Panc1 (cell line): ENCODE data around the gene MAST4. TPM values are rescaled to one million over a fixed set of nuclear protein-coding genes. Genes with fewer than 3 reads are reported as not detected.

ENCODE experiments used
- ATAC-seq: fragments of 200-7000 bp; cut with Tn5 transposase; 2 replicates; pipeline ENCODE4 v1.9.1; 2020; ENCODE audit warnings: mild to moderate bottlenecking, moderate library complexity
- BruUV-seq: library from RNA; stranded (reverse); fragments of 400-500 nt; replicated peaks from 2 replicates; lab custom pipeline; 2021; lab: Mats Ljungman, UMichigan
- CTCF ChIA-PET: fragments of 300-600 bp; sonication (Branson Sonifier 250); formaldehyde crosslinking; loops from one replicate; lab custom pipeline; 2022; ENCODE audit warnings: antibody characterized with exemption; lab: Charles Lee
- POLR2A ChIA-PET: fragments of 300-600 bp; sonication (Branson Sonifier 250); formaldehyde crosslinking; loops from one replicate; lab custom pipeline; 2022; ENCODE audit warnings: antibody characterized with exemption; lab: Charles Lee
- DNase-seq: peaks from one replicate; pipeline ENCODE4 v3.0.0-alpha.2; 2010; ENCODE audit warnings: low read depth, low spot score
- H3K27ac ChIP-seq: 2 replicates; pipeline ENCODE4 v1.5.1; 2011; ENCODE audit warnings: mild to moderate bottlenecking, low read length, inconsistent platforms
- H3K27me3 ChIP-seq: fragments of 200-500 bp; sonication (Bioruptor generic); 2 replicates; pipeline ENCODE4 v1.6.0; 2014; ENCODE audit warnings: low read length, inconsistent platforms; ENCODE audit not compliant: control insufficient read depth, insufficient read depth
- H3K36me3 ChIP-seq: fragments of 200-500 bp; sonication (Bioruptor generic); 2 replicates; pipeline ENCODE4 v1.5.1; 2014; ENCODE audit warnings: inconsistent platforms, mild to moderate bottlenecking, low read length, moderate library complexity; ENCODE audit not compliant: control insufficient read depth, insufficient read depth
- H3K4me1 ChIP-seq: 2 replicates; pipeline ENCODE4 v1.5.1; 2011; ENCODE audit warnings: inconsistent platforms, mild to moderate bottlenecking, low read length, moderate library complexity; ENCODE audit not compliant: control insufficient read depth, insufficient read depth
- H3K4me3 ChIP-seq, 2 experiments: 2 replicates each; pipeline ENCODE4 v1.5.1; 2011 to 2012; ENCODE audit warnings: low read depth in 2 of 2, low read length in 2 of 2, mild to moderate bottlenecking in 2 of 2, inconsistent platforms in 1 of 2, moderate library complexity in 1 of 2
- H3K9me3 ChIP-seq: fragments of 200-500 bp; sonication (Bioruptor generic); 2 replicates; pipeline ENCODE4 v1.5.1; 2014; ENCODE audit warnings: low read depth, mild to moderate bottlenecking, inconsistent platforms, low read length, moderate library complexity; ENCODE audit not compliant: control insufficient read depth, insufficient read depth
- POLR2AphosphoS5 ChIP-seq: IDR thresholded peaks from 2 replicates; pipeline ENCODE4 v1.6.1; 2012; ENCODE audit warnings: mild to moderate bottlenecking, low read depth, low read length, moderate library complexity
- SIN3A ChIP-seq: IDR thresholded peaks from 2 replicates; pipeline ENCODE4 v1.6.1; 2012; ENCODE audit warnings: low read depth, mild to moderate bottlenecking, low read length, moderate library complexity, borderline replicate concordance; ENCODE audit not compliant: insufficient read depth
- TCF7L2 ChIP-seq: IDR thresholded peaks from 2 replicates; pipeline ENCODE4 v1.6.1; 2011; ENCODE audit warnings: mild to moderate bottlenecking, low read depth, low read length, inconsistent platforms
- in situ Hi-C: cut with HindIII; loops from 2 replicates; pipeline ENCODE4 v1.10.0; 2016; ENCODE audit warnings: low sequenced_read_pairs, low pct_unique_long_range_greater_than_20kb
- intact Hi-C: fragments of 100-400 bp; cut with micrococcal nuclease; formaldehyde crosslinking; loops from one replicate; pipeline ENCODE4 v1.10.0; 2022; ENCODE audit not compliant: unreplicated experiment
- total RNA-seq: library from RNA; stranded (reverse); gene quantifications from one replicate; pipeline ENCODE4 v1.2.1, GENCODE V29; 2021; ENCODE audit not compliant: unreplicated experiment
- TF ChIP-seq, protein P1 (sequence below): fragments of 450-650 bp; IDR thresholded peaks from 2 replicates; pipeline ENCODE4 v1.5.1; 2017; ENCODE audit warnings: mild to moderate bottlenecking
- TF ChIP-seq, protein P2 (sequence below), 2 experiments: IDR thresholded peaks; 2 replicates each; pipeline ENCODE4 v1.6.1; 2011 to 2012; ENCODE audit warnings: low read depth in 2 of 2, control low read depth in 1 of 2, low read length in 1 of 2, mild to moderate bottlenecking in 1 of 2, moderate library complexity in 1 of 2; ENCODE audit not compliant: insufficient read depth in 1 of 2

MAST4 gene
- total RNA-seq, 1 experiment from 2014 or later: 1.8 TPM

DNA sequence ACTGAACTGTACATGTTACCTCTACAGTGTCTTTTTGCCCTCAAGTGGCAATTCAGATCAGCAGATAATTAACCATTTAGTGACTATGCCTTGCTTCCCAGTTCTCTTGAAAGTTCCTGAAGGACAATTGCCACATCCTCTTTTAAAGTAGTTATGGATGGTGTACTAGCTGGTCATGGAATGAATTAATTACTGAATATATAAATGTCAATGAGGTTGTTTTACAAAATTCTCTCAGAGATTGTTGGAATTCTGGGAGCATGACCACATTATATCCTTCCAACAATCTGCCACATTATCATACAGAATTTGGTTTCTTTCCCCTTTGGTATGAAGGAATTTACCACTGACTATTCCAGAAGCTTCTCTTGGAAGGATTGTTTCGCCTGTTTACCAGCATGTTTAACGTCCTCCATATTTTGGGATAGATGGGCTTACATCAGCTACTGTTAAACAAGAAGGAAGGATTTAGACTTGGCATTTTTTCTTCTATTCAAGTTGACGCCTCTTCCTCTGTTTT lies 424.0 kb downstream of the MAST4 start:
- no peak for DNase-seq
- intact Hi-C loops: no loop called here
- ATAC-seq: no peak
- Histone ChIP-seq H3K27me3 (no peaks in the 10 kb centered on the region), H3K9me3 (no peaks in the 10 kb centered on the region), H3K36me3 (no peaks in the 10 kb centered on the region; the same call in 1 of the 2 replicates), H3K4me1 (no peaks in the 10 kb centered on the region), H3K4me3 (no peak overlapping the region), H3K27ac (no peak overlapping the region)
- ChIA-PET CTCF (no interaction called here), POLR2A (no interaction called here)
- no TSS peak for BruUV-seq
- in situ Hi-C loops: no loop called here
- TF ChIP-seq TCF7L2: no peak

DNA sequence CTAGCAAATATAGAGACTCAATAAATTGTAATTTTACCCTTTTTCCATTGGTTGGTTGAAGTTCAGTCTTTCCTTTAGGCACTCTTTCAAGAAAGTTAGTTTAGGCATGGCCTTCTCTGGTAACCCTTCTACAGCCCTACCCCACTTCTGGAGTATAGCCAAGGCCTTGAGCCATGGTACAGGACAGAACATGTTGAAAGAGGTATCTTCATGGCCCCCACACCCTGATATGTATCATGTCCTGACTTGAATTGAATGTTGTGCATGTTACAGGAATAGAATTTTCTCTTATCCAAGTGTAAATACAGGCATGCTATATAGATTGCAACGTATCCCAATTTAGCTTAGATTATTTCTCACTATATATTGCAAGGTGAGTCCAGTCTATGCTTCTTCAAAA lies 424.8 kb downstream of the MAST4 start:
- Histone ChIP-seq H3K36me3 (no peaks in the 10 kb centered on the region; the same call in 1 of the 2 replicates), H3K27ac (no peak overlapping the region), H3K27me3 (no peaks in the 10 kb centered on the region), H3K4me3 (no peak overlapping the region), H3K4me1 (no peaks in the 10 kb centered on the region), H3K9me3 (no peaks in the 10 kb centered on the region)
- no peak for TF ChIP-seq TCF7L2
- TF ChIP-seq SIN3A: no peak
- TF ChIP-seq, protein P1, sequence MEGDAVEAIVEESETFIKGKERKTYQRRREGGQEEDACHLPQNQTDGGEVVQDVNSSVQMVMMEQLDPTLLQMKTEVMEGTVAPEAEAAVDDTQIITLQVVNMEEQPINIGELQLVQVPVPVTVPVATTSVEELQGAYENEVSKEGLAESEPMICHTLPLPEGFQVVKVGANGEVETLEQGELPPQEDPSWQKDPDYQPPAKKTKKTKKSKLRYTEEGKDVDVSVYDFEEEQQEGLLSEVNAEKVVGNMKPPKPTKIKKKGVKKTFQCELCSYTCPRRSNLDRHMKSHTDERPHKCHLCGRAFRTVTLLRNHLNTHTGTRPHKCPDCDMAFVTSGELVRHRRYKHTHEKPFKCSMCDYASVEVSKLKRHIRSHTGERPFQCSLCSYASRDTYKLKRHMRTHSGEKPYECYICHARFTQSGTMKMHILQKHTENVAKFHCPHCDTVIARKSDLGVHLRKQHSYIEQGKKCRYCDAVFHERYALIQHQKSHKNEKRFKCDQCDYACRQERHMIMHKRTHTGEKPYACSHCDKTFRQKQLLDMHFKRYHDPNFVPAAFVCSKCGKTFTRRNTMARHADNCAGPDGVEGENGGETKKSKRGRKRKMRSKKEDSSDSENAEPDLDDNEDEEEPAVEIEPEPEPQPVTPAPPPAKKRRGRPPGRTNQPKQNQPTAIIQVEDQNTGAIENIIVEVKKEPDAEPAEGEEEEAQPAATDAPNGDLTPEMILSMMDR: no peak
- no peak for TF ChIP-seq POLR2AphosphoS5
- TF ChIP-seq, protein P2, sequence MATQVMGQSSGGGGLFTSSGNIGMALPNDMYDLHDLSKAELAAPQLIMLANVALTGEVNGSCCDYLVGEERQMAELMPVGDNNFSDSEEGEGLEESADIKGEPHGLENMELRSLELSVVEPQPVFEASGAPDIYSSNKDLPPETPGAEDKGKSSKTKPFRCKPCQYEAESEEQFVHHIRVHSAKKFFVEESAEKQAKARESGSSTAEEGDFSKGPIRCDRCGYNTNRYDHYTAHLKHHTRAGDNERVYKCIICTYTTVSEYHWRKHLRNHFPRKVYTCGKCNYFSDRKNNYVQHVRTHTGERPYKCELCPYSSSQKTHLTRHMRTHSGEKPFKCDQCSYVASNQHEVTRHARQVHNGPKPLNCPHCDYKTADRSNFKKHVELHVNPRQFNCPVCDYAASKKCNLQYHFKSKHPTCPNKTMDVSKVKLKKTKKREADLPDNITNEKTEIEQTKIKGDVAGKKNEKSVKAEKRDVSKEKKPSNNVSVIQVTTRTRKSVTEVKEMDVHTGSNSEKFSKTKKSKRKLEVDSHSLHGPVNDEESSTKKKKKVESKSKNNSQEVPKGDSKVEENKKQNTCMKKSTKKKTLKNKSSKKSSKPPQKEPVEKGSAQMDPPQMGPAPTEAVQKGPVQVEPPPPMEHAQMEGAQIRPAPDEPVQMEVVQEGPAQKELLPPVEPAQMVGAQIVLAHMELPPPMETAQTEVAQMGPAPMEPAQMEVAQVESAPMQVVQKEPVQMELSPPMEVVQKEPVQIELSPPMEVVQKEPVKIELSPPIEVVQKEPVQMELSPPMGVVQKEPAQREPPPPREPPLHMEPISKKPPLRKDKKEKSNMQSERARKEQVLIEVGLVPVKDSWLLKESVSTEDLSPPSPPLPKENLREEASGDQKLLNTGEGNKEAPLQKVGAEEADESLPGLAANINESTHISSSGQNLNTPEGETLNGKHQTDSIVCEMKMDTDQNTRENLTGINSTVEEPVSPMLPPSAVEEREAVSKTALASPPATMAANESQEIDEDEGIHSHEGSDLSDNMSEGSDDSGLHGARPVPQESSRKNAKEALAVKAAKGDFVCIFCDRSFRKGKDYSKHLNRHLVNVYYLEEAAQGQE (IDR thresholded peaks at IDR 0.05; ENCODE audit: insufficient read depth in 1 of 2, low read depth in 2 of 2, low read length in 1 of 2): no peak
- ATAC-seq (no peak), DNase-seq (no peak)
- intact Hi-C loops (no loop called here), in situ Hi-C loops (no loop called here)
- ChIA-PET POLR2A (no interaction called here), CTCF (no interaction called here)
- no TSS peak for BruUV-seq

DNA sequence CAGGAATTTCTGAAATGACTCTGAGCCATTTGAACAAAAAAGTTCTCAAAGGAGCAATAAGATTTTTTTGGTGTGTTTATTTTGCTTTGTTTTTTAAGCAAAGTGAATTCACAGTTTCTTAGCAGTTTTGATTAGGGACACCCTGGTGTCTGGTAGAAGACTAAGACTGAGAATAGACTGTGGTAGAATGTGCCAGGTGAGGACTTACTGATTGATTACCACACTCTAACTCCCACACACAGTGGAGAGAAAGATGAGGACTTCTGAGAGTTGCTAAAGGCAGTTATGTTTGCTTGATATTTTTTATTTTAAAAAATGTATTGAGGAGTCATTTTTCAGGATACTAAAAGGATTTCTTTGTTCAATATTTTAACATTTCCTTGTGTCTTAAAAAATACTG lies 425.3 kb downstream of the MAST4 start:
- POLR2A ChIA-PET: no interaction called here
- no TSS peak for BruUV-seq
- TF ChIP-seq SIN3A (no peak), TCF7L2 (no peak), POLR2AphosphoS5 (no peak)
- TF ChIP-seq, protein P1: no peak
- TF ChIP-seq, protein P2 (IDR thresholded peaks at IDR 0.05; ENCODE audit: insufficient read depth in 1 of 2, low read depth in 2 of 2, low read length in 1 of 2): no peak
- in situ Hi-C loops: no loop called here
- Histone ChIP-seq H3K9me3 (no peaks in the 10 kb centered on the region), H3K36me3 (no peaks in the 10 kb centered on the region; the same call in 1 of the 2 replicates), H3K4me1 (no peaks in the 10 kb centered on the region), H3K4me3 (no peak overlapping the region), H3K27ac (no peak overlapping the region), H3K27me3 (no peaks in the 10 kb centered on the region)
- CTCF ChIA-PET: no interaction called here
- no peak for DNase-seq
- no peak for ATAC-seq
- intact Hi-C loops: no loop called here
